NCI-H774 (cell line): ENCODE results near the gene MICU1.
"Not testable (repeated sequence)": the region's sequence is repeated elsewhere in the genome, so short reads cannot be mapped to it uniquely, and the experiment has no call there.

Experiments
- DNase-seq: peaks from one replicate; lab custom pipeline; 2025; lab: John Stamatoyannopoulos, UW

Gene MICU1

DNA sequence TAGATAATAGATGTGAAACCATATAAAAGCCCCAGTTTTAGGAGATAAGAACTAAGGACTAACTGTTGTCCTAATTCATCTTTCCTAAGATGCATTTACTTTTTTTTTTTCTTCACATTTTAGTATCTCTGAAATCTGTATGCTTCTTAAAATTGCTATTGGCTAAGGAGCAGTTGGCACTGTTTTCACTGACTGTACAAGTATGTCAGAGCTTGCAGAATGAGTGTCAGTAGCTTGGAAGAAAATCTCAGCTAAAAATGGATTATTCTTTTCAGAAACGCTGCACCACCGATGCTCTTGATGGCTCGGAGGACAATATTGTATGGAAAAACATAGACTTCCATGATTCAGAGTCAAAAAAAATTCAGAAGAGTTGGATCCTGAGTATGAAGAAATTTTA is 180.0 kb downstream of the MICU1 start:
- DNase-seq, result no peak

- DNase-seq, result not testable (repeated sequence)
These were observed 182.9 kb downstream of the MICU1 start for GRCh38 chr10:72442969-72443368.

- no peak for DNase-seq
These were observed 190.3 kb downstream of the MICU1 start for GRCh38 chr10:72435570-72435969.

- DNase-seq, result not testable (repeated sequence)
These were observed 194.9 kb downstream of the MICU1 start for GRCh38 chr10:72430936-72431335.

- DNase-seq, result no peak
These were observed 195.9 kb downstream of the MICU1 start for GRCh38 chr10:72429931-72430330.

- no peak for DNase-seq
These were observed 198.9 kb downstream of the MICU1 start for GRCh38 chr10:72426986-72427385.

DNA sequence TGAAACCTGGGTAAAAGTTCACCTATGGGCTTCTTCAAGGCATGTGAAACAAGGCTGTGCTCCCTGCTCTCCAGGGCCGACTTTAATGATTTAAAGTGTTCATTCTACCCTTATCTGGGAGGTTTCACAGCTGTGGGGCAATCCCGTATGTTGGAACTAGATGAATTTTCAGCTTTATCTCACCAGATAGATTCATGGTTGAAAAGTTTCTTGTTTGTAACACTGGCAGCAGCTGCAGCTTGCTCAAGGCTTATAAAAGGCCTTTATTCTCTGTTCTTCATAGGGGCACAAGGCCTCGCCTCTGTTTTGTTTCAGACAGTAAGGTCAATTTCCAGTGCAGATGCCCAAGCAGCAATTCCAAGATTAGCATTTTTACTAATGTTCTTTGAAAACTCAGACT is 200.7 kb downstream of the MICU1 start:
- no peak for DNase-seq

- DNase-seq, result no peak
These were observed 201.3 kb downstream of the MICU1 start for GRCh38 chr10:72424561-72424960.

DNA sequence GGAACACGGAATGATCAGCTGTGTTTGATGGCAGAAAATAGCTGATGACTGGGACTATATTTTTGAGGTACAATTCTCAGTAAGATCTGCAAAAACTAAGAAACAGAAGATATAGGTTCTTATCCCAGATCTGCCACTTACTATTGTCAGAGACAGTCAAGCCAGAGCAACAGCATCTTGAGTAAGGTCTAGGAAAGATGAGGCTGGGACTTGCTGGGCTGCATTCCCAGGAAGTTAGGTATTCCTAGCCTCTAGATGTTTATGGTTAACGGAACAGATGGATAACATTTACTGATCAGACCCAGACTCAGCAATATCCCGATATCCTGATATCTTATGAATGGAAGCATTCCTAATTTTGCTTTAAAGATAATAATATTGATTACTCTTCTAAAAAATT is 202.5 kb downstream of the MICU1 start:
- DNase-seq, result no peak

GRCh38 chr10:72421885-72422540 is 203.9 kb downstream of the MICU1 start:
- no peak for DNase-seq

GRCh38 chr10:72419241-72419640 is 206.6 kb downstream of the MICU1 start:
- no peak for DNase-seq

DNA sequence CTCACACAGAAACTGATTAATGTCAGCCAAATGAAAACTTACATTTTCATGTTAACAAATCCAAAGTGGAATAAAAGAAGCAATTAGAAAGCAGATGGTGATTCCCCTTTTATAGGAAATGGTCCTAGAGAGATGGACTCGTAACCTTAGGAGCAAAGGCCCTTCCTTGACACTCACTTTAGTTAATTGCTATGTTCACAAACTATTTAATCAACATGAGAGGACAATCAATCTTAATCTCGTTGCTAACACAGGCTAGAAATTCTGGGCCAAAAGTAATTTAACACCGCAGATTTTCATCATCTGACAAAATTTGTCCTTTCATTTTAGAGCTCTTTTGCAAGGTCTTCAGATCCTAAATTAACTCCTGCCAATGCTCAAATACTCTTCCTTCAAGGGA is 207.2 kb downstream of the MICU1 start:
- DNase-seq, result peak; percentile 1

DNA sequence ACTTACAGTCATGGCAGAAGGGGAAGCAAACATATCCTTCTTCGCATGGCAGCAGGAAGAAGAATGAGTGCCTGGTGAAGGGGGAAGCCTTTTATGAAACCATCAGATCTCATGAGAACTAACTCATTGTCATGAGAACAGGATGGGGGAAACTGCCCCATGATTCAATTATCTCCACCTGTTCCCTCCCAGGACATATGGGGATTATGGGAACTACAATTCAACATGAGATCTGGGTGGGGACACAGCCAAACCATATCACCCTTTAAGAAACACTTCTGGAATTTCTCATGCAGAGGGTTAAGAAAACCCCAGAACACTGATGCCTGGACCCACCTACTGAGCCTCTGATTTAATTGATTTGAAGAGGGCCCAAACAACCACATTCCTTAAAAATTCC is 207.9 kb downstream of the MICU1 start:
- DNase-seq, result no peak

DNA sequence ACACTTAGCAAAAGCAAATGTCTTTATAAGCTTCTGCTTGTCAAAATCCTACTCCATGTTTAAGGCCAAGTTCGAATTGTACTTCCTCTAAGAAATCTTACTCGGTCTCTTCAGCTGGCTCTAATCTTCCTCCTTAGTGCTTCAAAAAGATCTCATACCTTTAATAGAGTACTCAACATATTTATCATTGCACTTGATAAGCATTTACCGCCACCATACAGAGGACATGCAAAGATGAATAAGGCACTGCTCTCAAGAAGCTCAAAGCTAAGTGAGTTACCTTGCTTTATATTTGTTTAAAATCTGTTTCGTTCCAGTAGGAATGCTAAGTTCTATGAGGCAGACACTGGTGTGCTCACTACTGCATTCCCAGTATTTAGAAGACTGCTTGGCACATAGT is 209.2 kb downstream of the MICU1 start:
- no peak for DNase-seq

DNA sequence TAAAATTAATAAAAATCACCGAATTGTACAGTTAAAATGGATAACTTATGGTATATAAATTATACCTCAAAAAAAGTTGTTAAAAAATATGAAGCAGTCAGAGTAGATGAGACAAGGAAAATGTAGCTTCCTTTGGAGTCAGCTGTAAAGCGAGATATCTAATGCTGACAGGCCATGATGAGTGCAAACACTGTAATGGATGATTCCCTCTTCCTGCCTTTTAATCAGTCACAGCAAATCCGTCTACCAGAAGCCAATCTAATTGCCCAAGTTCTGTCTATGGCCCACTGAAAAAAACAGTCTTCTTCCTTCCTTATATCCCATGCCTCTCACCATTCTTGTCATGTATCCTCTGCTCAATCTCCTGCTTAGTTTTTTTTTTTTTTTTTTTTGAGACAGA is 211.2 kb downstream of the MICU1 start:
- no peak for DNase-seq

DNA sequence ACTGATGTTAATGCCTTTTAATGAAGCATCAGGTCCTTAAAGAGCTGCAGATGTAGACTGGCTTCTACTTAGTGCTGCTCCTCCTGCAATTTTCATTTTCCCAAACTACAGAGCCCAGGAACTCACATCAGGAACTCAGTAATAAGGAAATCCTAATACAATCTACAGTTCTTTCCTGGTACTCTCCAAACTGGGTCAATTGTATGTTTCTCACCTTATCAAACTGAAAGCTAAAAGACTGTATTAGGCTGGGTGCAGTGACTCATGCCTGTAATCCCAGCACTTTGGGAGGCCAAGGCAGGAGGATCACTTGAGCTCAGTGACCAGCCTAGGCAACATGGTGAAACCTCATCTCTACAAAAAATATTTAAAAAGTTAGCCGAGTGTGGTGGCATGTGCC is 216.7 kb downstream of the MICU1 start:
- no peak for DNase-seq

GRCh38 chr10:72407927-72408600 is 217.8 kb downstream of the MICU1 start:
- DNase-seq, result no peak

DNA sequence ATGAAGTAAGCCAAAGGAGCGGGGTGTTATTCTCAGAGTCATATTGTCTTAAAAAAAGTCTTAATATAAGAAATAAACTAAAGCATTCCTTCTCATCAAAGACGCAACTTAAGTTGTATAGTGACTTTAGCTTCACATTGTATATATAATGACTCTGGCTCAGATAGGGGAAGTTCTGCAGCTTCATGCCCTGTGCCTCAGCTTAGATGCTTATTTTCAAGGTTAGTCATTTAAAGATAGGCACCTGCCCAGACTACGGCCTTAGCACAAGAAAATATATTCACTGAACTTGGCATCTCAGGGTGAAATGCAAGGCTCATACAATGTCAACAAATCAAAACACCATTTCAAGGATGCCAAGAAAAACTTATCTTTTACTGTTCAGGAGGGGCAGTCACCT is 218.4 kb downstream of the MICU1 start:
- no peak for DNase-seq

GRCh38 chr10:72395581-72395980 is 230.3 kb downstream of the MICU1 start:
- not testable (repeated sequence) for DNase-seq

DNA sequence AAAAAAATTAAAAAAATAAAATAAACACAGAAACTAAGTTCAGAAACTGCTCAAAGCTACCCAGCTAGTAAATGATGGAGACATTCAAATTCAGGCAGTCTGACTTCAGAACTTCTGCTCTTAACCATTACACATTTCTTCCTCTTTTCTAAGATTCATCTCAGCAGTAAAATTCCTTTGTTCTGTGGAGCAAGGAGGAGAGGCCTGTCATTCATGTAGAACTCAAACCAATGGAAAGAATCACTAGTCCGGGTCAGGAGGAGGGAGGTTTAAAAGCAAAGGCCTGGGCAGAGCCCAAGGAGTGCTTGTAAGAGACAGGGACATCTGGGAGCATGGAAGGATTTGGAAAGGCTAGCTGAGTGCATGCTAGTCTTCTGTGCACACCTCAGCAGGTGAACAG is 233.3 kb downstream of the MICU1 start:
- no peak for DNase-seq

- DNase-seq, result no peak
These were observed 235.1 kb downstream of the MICU1 start for GRCh38 chr10:72390764-72391163.

DNA sequence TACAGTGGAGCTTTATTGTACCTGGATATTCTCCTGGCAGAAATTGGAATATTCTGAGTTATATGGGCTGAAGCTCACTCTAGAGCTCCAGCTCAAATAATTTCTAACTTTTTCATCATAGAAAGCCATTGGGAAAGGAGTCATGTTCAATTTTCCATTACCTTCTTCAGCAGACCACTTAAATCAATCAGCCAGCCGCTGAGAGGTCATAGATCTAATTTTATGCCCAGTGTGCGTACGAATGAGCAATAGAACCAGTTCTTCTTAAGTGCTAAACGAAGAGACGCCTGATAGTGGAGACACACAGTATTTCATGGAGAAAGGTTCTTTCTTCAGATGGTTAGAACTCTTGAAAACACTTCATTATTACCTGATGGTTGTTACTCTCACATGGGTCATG is 236.2 kb downstream of the MICU1 start:
- no peak for DNase-seq

- no peak for DNase-seq
These were observed 236.9 kb downstream of the MICU1 start for GRCh38 chr10:72389014-72389413.

- DNase-seq, result no peak
These were observed 237.8 kb downstream of the MICU1 start for GRCh38 chr10:72388062-72388461.
